Spleen (tissue), 11 donors: ENCODE results near the gene GAS2. TPM values are rescaled to one million over a fixed set of nuclear protein-coding genes. Genes with fewer than 3 reads are reported as not detected.

Experiments used
- DNase-seq: peaks from one replicate; pipeline ENCODE4 v3.0.0-alpha.2; 2020
- H3K27ac ChIP-seq, 8 donors: fragments of 200-600 bp; sonication (generic) in 7 of 8; 1 replicate in 4 of 8; 2 replicates in 4 of 8; pipeline versions ENCODE4 v1.5.0 to v1.8.0; 2016 to 2021; ENCODE audit warnings: inconsistent platforms in 4 of 8, mild to moderate bottlenecking in 4 of 8, moderate library complexity in 1 of 8
- H3K27me3 ChIP-seq, 7 donors: fragments of 200-600 bp; sonication (generic) in 6 of 7; replicated peaks in 1 of 7; 1 replicate in 4 of 7; 2 replicates in 3 of 7; pipeline versions ENCODE4 v1.5.0 to v1.8.0; 2016 to 2021; ENCODE audit warnings: inconsistent platforms in 3 of 7, mild to moderate bottlenecking in 1 of 7
- H3K36me3 ChIP-seq, 6 donors: fragments of 200-600 bp; sonication (generic) in 5 of 6; 1 replicate in 4 of 6; 2 replicates in 2 of 6; pipeline versions ENCODE4 v1.5.0 to v1.8.0; 2016 to 2021; ENCODE audit warnings: inconsistent platforms in 2 of 6
- H3K4me1 ChIP-seq, 6 donors: fragments of 200-600 bp; sonication (generic) in 5 of 6; 1 replicate in 3 of 6; 2 replicates in 3 of 6; pipeline versions ENCODE4 v1.5.0 to v1.8.0; 2016 to 2021; ENCODE audit warnings: inconsistent platforms in 3 of 6
- H3K4me3 ChIP-seq, 8 donors: fragments of 200-600 bp; sonication (generic) in 7 of 8; 1 replicate in 4 of 8; 2 replicates in 4 of 8; pipeline versions ENCODE4 v1.5.0 to v1.8.0; 2016 to 2021; ENCODE audit warnings: inconsistent platforms in 4 of 8, mild to moderate bottlenecking in 4 of 8, moderate library complexity in 2 of 8
- H3K9me3 ChIP-seq, 8 donors: fragments of 200-600 bp; sonication (generic) in 7 of 8; 1 replicate in 4 of 8; 2 replicates in 4 of 8; pipeline versions ENCODE4 v1.5.0 to v1.8.0; 2016 to 2021; ENCODE audit warnings: inconsistent platforms in 4 of 8
- POLR2A ChIP-seq, 3 donors: fragments of 450-650 bp; IDR thresholded peaks; one replicate each; pipeline ENCODE4 v1.5.1; 2017; ENCODE audit warnings: antibody characterized with exemption in 3 of 3, mild to moderate bottlenecking in 1 of 3
- POLR2AphosphoS5 ChIP-seq, 3 donors: sonication (generic); formaldehyde crosslinking; IDR thresholded peaks; one replicate each; pipeline ENCODE4 v1.5.1; 2017; ENCODE audit warnings: antibody characterized with exemption in 3 of 3
- WGBS, 5 donors: extraction: QIAGEN DNeasy Blood & Tissue Kit in 3 of 5; methylation state at CpG; one replicate each; pipeline versions ENCODE4 v1.1.5 to v1.1.7; 2013 to 2018; 5-methylcytosine and 5-hydroxymethylcytosine counted together
- intact Hi-C: fragments of 100-400 bp; cut with DNase I; formaldehyde crosslinking; loops from one replicate; pipeline ENCODE4 v1.15.0; 2023; ENCODE audit warnings: low total_unique reads
- polyA plus RNA-seq, 3 donors: library from polyadenylated mRNA; stranded (reverse); fragments of 200-250 nt; gene quantifications; one replicate each; pipeline ENCODE4 v1.2.1, GENCODE V29; 2013
- total RNA-seq, 7 donors: library from RNA; depleted of rRNA in 3 of 7; stranded (reverse); fragments of >200 nt in 3 of 7; fragmentation: NEBNext Ultra II Directional in 4 of 7; extraction: Animal tissue kit (Norgen Biotek cat#: 25700) in 4 of 7; gene quantifications; one replicate each; pipeline versions ENCODE4 v1.1.0 to v1.2.1, GENCODE V29; 2016 to 2021
- TF ChIP-seq, protein P1 (sequence below), 11 experiments: fragments of 200-600 bp in 7 of 11; fragments of 450-650 bp in 4 of 11; sonication (generic) in 4 of 11; IDR thresholded peaks in 8 of 11; conservative IDR thresholded peaks in 3 of 11; 1 replicate in 7 of 11; 2 replicates in 4 of 11; pipeline versions ENCODE4 v1.4.0 to v1.8.0; 2016 to 2021; ENCODE audit warnings: antibody characterized with exemption in 11 of 11, inconsistent platforms in 4 of 11, mild to moderate bottlenecking in 1 of 11
- donor health status: healthy with polysubstance abuse.
- donor health status: DM: no; HTN: no; CAD: no; lungs with moderate emphysema.
- donor health status: DM: no; HTN: no; CAD: no.
- donor health status: Bipolar disorder and iron deficiency.
- donor health status: healthy.
- donor health status: DM: no; HTN: no; CAD: no.
- donor health status: DM: yes; HTN: yes; CAD: no.

The GAS2 gene
- total and polyA plus RNA-seq, 10 donors, result 1.1 to 9.1 (median 2.2) TPM

- H3K4me3 ChIP-seq, result no peak overlapping the region
- no peaks in the 10 kb centered on the region for H3K9me3 ChIP-seq
- H3K36me3 ChIP-seq, result no peaks in the 10 kb centered on the region
- no peaks in the 10 kb centered on the region for H3K27me3 ChIP-seq
- TF ChIP-seq POLR2A (IDR thresholded peaks at IDR 0.05) (no peak), POLR2AphosphoS5 (IDR thresholded peaks at IDR 0.05) (no peak)
- TF ChIP-seq, protein P1, sequence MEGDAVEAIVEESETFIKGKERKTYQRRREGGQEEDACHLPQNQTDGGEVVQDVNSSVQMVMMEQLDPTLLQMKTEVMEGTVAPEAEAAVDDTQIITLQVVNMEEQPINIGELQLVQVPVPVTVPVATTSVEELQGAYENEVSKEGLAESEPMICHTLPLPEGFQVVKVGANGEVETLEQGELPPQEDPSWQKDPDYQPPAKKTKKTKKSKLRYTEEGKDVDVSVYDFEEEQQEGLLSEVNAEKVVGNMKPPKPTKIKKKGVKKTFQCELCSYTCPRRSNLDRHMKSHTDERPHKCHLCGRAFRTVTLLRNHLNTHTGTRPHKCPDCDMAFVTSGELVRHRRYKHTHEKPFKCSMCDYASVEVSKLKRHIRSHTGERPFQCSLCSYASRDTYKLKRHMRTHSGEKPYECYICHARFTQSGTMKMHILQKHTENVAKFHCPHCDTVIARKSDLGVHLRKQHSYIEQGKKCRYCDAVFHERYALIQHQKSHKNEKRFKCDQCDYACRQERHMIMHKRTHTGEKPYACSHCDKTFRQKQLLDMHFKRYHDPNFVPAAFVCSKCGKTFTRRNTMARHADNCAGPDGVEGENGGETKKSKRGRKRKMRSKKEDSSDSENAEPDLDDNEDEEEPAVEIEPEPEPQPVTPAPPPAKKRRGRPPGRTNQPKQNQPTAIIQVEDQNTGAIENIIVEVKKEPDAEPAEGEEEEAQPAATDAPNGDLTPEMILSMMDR (IDR thresholded peaks at IDR 0.05 in 8 of 11, conservative IDR thresholded peaks at IDR 0.05 in 3 of 11), result no peak
- intact Hi-C loops, result no loop called here
- H3K4me1 ChIP-seq, result no peaks in the 10 kb centered on the region
- no peak for DNase-seq
- no peak overlapping the region for H3K27ac ChIP-seq
These were observed 33.0 kb upstream of the GAS2 start for GRCh38 chr11:22633354-22633902.

- H3K36me3 ChIP-seq, result no peaks in the 10 kb centered on the region
- H3K27ac ChIP-seq, result no peak overlapping the region
- DNase-seq, result peak; percentile 40
- intact Hi-C loops, result no loop called here
- 90 to 96% (median 92%) methylated on average over 3 of the region's 3 CpGs for WGBS, 5 donors
- H3K9me3 ChIP-seq, result no peaks in the 10 kb centered on the region
- H3K4me3 ChIP-seq, result no peak overlapping the region
- TF ChIP-seq POLR2A (IDR thresholded peaks at IDR 0.05) (no peak), POLR2AphosphoS5 (IDR thresholded peaks at IDR 0.05) (no peak)
- TF ChIP-seq, protein P1 (IDR thresholded peaks at IDR 0.05 in 8 of 11, conservative IDR thresholded peaks at IDR 0.05 in 3 of 11), result no peak
- no peaks in the 10 kb centered on the region for H3K4me1 ChIP-seq
- no peaks in the 10 kb centered on the region for H3K27me3 ChIP-seq
These were observed 31.3 kb upstream of the GAS2 start for GRCh38 chr11:22634897-22635629.

- no peak overlapping the region for H3K27ac ChIP-seq
- no peak overlapping the region for H3K4me3 ChIP-seq
- TF ChIP-seq POLR2A (IDR thresholded peaks at IDR 0.05) (no peak), POLR2AphosphoS5 (IDR thresholded peaks at IDR 0.05) (no peak)
- TF ChIP-seq, protein P1 (IDR thresholded peaks at IDR 0.05 in 8 of 11, conservative IDR thresholded peaks at IDR 0.05 in 3 of 11), result no peak
- DNase-seq, result no peak
- H3K4me1 ChIP-seq, result no peaks in the 10 kb centered on the region
- H3K9me3 ChIP-seq, result no peaks in the 10 kb centered on the region
- 0 to 46% (median 0%) methylated on average over 1 of the region's 1 CpG for WGBS, 5 donors
- intact Hi-C loops, result no loop called here
- H3K27me3 ChIP-seq, result no peaks in the 10 kb centered on the region
- no peaks in the 10 kb centered on the region for H3K36me3 ChIP-seq
These were observed 30.7 kb upstream of the GAS2 start for GRCh38 chr11:22635689-22636088.

GRCh38 chr11:22640862-22641261 is 25.5 kb upstream of the GAS2 start:
- 89 to 98% (median 90%) methylated on average over 2 of the region's 2 CpGs for WGBS, 5 donors
- H3K4me1 ChIP-seq, result no peaks in the 10 kb centered on the region
- H3K27me3 ChIP-seq, result no peaks in the 10 kb centered on the region
- TF ChIP-seq, protein P1 (IDR thresholded peaks at IDR 0.05 in 8 of 11, conservative IDR thresholded peaks at IDR 0.05 in 3 of 11), result no peak
- no peak for TF ChIP-seq POLR2AphosphoS5 (IDR thresholded peaks at IDR 0.05)
- no peak for TF ChIP-seq POLR2A (IDR thresholded peaks at IDR 0.05)
- H3K27ac ChIP-seq, result no peak overlapping the region
- no peaks in the 10 kb centered on the region for H3K9me3 ChIP-seq
- no peak for DNase-seq
- intact Hi-C loops, result no loop called here
- no peaks in the 10 kb centered on the region for H3K36me3 ChIP-seq
- no peak overlapping the region for H3K4me3 ChIP-seq
